Endothelial cell of umbilical vein (primary cell): Measurements from ENCODE around the gene ENOSF1. TPM values are rescaled to one million over a fixed set of nuclear protein-coding genes. Genes with fewer than 3 reads are reported as not detected.

Experiments used
- BruUV-seq: library from RNA; stranded (reverse); fragments of 400-500 nt; replicated peaks from 2 replicates; lab custom pipeline; 2021; lab: Mats Ljungman, UMichigan
- CTCF ChIA-PET: fragments of 300-600, 350-600 bp; sonication (Branson Sonifier 250); formaldehyde crosslinking; loops from one replicate; lab custom pipeline; 2021; ENCODE audit warnings: antibody characterized with exemption, inconsistent platforms; lab: Charles Lee
- POLR2A ChIA-PET: fragments of 300-600, 350-600 bp; sonication (Branson Sonifier 250); formaldehyde crosslinking; loops from one replicate; lab custom pipeline; 2021; ENCODE audit warnings: antibody characterized with exemption, inconsistent platforms; lab: Charles Lee
- DNase-seq: peaks from one replicate; pipeline ENCODE4 v3.0.0-alpha.2; 2011; ENCODE audit warnings: low read depth, low spot score
- FAIRE-seq: peaks from 2 replicates; lab custom pipeline; 2011; peaks lifted over from hg19 to GRCh38; lab: Jason Lieb, UNC
- H2AFZ ChIP-seq: 2 replicates; pipeline ENCODE4 v1.6.0; 2012; ENCODE audit warnings: low read depth, low read length, control low read depth, inconsistent platforms
- H3K27ac ChIP-seq: 2 replicates; pipeline ENCODE4 v1.5.1; 2011; ENCODE audit warnings: low read depth, mild to moderate bottlenecking, control low read depth, low read length, moderate library complexity; ENCODE audit not compliant: insufficient read depth
- H3K27me3 ChIP-seq, 2 experiments: 2 replicates each; pipeline versions ENCODE4 v1.6.0 to v1.6.1; 2011; ENCODE audit warnings: low read length in 2 of 2, mixed read lengths in 1 of 2; ENCODE audit not compliant: control insufficient read depth in 2 of 2, insufficient read depth in 2 of 2
- H3K36me3 ChIP-seq, 2 experiments: 2 replicates in 1 of 2; 3 replicates in 1 of 2; pipeline ENCODE4 v1.5.1; 2011; ENCODE audit warnings: low read length in 2 of 2, mild to moderate bottlenecking in 1 of 2, moderate library complexity in 1 of 2; ENCODE audit not compliant: control insufficient read depth in 2 of 2, insufficient read depth in 2 of 2; ENCODE audit errors: extremely low read depth in 1 of 2
- H3K4me1 ChIP-seq: 3 replicates; pipeline ENCODE4 v1.5.1; 2011; ENCODE audit warnings: mild to moderate bottlenecking, low read length; ENCODE audit not compliant: control insufficient read depth, insufficient read depth; ENCODE audit errors: extremely low read depth
- H3K4me2 ChIP-seq: 2 replicates; pipeline ENCODE4 v1.6.1; 2011; ENCODE audit warnings: low read length, control low read depth, mixed read lengths; ENCODE audit not compliant: insufficient read depth
- H3K4me3 ChIP-seq, 3 experiments: fragments of 200-600 bp in 1 of 3; sonication (generic), shearing (Covaris generic) in 1 of 3; replicated peaks in 1 of 3; 2 replicates each; pipeline ENCODE4 v1.5.1; 2011 to 2016; ENCODE audit warnings: control low read depth in 3 of 3, low read length in 3 of 3, mild to moderate bottlenecking in 2 of 3, inconsistent platforms in 1 of 3, low read depth in 1 of 3, moderate library complexity in 1 of 3; ENCODE audit not compliant: insufficient read depth in 1 of 3
- H3K79me2 ChIP-seq: 2 replicates; pipeline ENCODE4 v1.6.0; 2012; ENCODE audit warnings: low read length, inconsistent platforms; ENCODE audit not compliant: control insufficient read depth, insufficient read depth
- H3K9ac ChIP-seq: replicated peaks from 2 replicates; pipeline ENCODE3; 2011; ENCODE audit warnings: low read length, control low read depth; ENCODE audit not compliant: insufficient read depth; ENCODE audit errors: extremely low read depth
- H3K9me1 ChIP-seq: replicated peaks from 3 replicates; pipeline ENCODE4 v1.6.0; 2011; ENCODE audit warnings: mild to moderate bottlenecking, low read length; ENCODE audit not compliant: control insufficient read depth, insufficient read depth; ENCODE audit errors: extremely low read depth
- H3K9me3 ChIP-seq: replicated peaks from 2 replicates; pipeline ENCODE4 v1.5.1; 2012; ENCODE audit warnings: low read length, inconsistent platforms; ENCODE audit not compliant: control insufficient read depth, insufficient read depth
- H4K20me1 ChIP-seq: replicated peaks from 2 replicates; pipeline ENCODE3; 2011; ENCODE audit warnings: mild to moderate bottlenecking, low read length; ENCODE audit not compliant: control insufficient read depth, insufficient read depth; ENCODE audit errors: extremely low read depth
- FOS ChIP-seq: IDR thresholded peaks from 2 replicates; pipeline ENCODE4 v1.6.1; 2011; ENCODE audit warnings: mild to moderate bottlenecking, low read length, moderate library complexity, borderline replicate concordance; ENCODE audit not compliant: insufficient read depth
- JUN ChIP-seq: IDR thresholded peaks from 2 replicates; pipeline ENCODE4 v1.6.1; 2011; ENCODE audit warnings: borderline replicate concordance, low read depth; ENCODE audit not compliant: insufficient read length, insufficient read depth
- POLR2A ChIP-seq: IDR thresholded peaks from 2 replicates; pipeline ENCODE4 v1.6.1; 2012; ENCODE audit warnings: low read depth, mild to moderate bottlenecking, control low read depth, low read length
- dilution Hi-C: fragments of 300-500 bp; cut with MboI; formaldehyde crosslinking; loops from one replicate; pipeline ENCODE4 v1.15.0; 2019; ENCODE audit warnings: low sequenced_read_pairs; ENCODE audit not compliant: extremely low pct_ligation_motif_present
- intact Hi-C: fragments of 100-400 bp; cut with micrococcal nuclease; formaldehyde crosslinking; loops from one replicate; pipeline ENCODE4 v1.10.0; 2022
- polyA plus RNA-seq, 4 experiments: library from polyadenylated mRNA; depleted of rRNA in 3 of 4; stranded (reverse) in 3 of 4; unstranded in 1 of 4; fragments of >200 nt; gene quantifications; 2 replicates each; pipeline versions ENCODE4 v1.2.1 to v1.2.3, GENCODE V29; 2011 to 2012; ENCODE audit warnings: missing spikeins in 1 of 4
- total RNA-seq: library from RNA; stranded (reverse); gene quantifications from 2 replicates; pipeline ENCODE4 v1.2.3, GENCODE V29; 2021

Gene ENOSF1
- total and polyA plus RNA-seq, 2 donors (not counting 3 experiments of a cell fraction or from before 2014, with no cell fraction given) = 19.5 to 50.5 TPM

DNA sequence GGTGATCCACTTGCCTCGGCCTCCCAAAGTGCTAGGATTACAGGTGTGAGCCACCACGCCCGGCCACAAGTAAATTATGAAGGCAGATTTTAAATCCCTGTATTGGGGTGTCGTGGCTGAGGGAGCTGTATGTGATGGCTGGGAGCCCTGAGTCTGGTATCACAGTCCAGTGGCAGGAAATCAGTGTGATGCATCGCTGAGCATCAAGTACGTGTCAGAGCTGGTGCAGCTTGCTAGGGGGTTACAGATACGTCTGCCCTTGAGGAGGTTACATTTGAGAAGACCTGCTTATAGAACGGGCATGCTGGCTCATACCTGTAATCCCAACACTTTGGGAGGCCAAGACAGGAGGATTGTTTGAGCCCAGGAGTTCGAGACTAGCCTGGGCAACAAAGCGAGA, 4.3 kb downstream of the ENOSF1 start:
- BruUV-seq = no TSS peak
- Histone ChIP-seq H3K4me3 (no peak overlapping the region), H3K9me1 (no peaks in the 10 kb centered on the region), H2AFZ (no peak overlapping the region), H3K4me1 (peaks cover 11% of the 10 kb centered on the region), H3K27me3 (no peaks in the 10 kb centered on the region), H4K20me1 (no peaks in the 10 kb centered on the region), H3K36me3 (peaks cover 0 to 5% of the 10 kb centered on the region in 2 experiments), H3K9ac (no peak overlapping the region), H3K4me2 (no peak overlapping the region), H3K79me2 (peaks cover 44% of the 10 kb centered on the region), H3K27ac (no peak overlapping the region), H3K9me3 (no peaks in the 10 kb centered on the region)
- intact Hi-C loops = no loop called here
- ChIA-PET POLR2A (no interaction called here), CTCF (interaction anchor here (0.8 to 2.3 kb wide), 4 partner anchors 15 to 124 kb away, joined by 3 to 10 read pairs (median 4); no protein-coding TSS in a partner anchor)
- no peak for TF ChIP-seq FOS
- TF ChIP-seq JUN = no peak
- no peak for FAIRE-seq
- no peak for DNase-seq
- dilution Hi-C loops = no loop called here

DNA sequence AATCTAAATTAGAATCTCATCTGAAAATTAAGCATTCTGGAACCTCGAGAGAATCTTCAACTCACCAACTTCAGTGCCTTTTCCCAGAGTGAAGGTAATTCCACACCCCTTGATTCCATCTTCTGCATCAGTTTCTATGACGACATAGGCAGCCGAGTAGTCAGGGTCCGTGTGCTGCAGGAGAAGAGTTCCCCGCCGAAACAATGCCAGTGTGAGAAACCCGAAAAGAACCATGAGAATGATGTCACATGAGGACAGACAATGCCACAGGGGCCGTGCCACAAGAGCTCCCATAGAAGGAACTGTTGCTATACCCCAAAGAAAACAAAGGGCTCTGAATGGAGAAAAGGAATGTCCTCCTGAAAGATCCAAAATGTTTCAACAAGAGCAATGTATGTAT, 6.0 kb downstream of the ENOSF1 start:
- intact Hi-C loops = no loop called here

More for the DNA sequence above, 6.0 kb downstream of the ENOSF1 start:
- no peaks in the 10 kb centered on the region for H3K9me1 ChIP-seq
- H3K4me1 ChIP-seq = peaks cover 12% of the 10 kb centered on the region
- peaks cover 47% of the 10 kb centered on the region for H3K79me2 ChIP-seq
- H3K9me3 ChIP-seq = no peaks in the 10 kb centered on the region
- TF ChIP-seq POLR2A (no peak), JUN (no peak)
- no TSS peak for BruUV-seq
- H3K4me3 ChIP-seq = no peak overlapping the region
- no peaks in the 10 kb centered on the region for H4K20me1 ChIP-seq
- DNase-seq (no peak), FAIRE-seq (no peak)
- no peak overlapping the region for H3K27ac ChIP-seq
- POLR2A ChIA-PET = no interaction called here
- no peak overlapping the region for H2AFZ ChIP-seq
- dilution Hi-C loops = no loop called here
- no peaks in the 10 kb centered on the region for H3K27me3 ChIP-seq
- H3K36me3 ChIP-seq = peaks cover 0 to 5% of the 10 kb centered on the region in 2 experiments
- CTCF ChIA-PET = interaction anchor here (0.8 to 1.5 kb wide), 2 partner anchors 9 to 82 kb away, joined by 3 to 5 read pairs; no protein-coding TSS in a partner anchor
- no peak overlapping the region for H3K9ac ChIP-seq
- H3K4me2 ChIP-seq = no peak overlapping the region
